ENCODE data around the gene ZNF609.

DNA sequence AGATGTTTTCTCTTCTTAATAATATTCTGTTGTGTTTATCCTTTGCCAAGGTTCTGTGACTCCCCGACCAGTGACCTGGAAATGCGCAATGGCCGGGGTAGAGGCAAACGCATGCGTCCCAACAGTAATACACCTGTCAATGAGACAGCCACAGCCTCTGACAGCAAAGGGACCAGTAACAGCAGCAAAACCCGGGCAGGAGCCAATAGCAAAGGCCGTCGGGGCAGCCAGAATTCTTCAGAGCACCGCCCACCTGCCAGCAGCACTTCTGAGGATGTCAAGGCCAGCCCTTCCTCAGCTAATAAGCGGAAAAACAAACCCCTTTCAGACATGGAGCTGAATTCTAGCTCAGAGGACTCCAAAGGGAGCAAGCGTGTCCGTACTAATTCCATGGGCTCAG is 213.5 kb downstream of the ZNF609 start:
- TF ChIP-seq POLR2AphosphoS5 (IDR thresholded peaks at IDR 0.05) = no peak
- TF ChIP-seq, protein P1, sequence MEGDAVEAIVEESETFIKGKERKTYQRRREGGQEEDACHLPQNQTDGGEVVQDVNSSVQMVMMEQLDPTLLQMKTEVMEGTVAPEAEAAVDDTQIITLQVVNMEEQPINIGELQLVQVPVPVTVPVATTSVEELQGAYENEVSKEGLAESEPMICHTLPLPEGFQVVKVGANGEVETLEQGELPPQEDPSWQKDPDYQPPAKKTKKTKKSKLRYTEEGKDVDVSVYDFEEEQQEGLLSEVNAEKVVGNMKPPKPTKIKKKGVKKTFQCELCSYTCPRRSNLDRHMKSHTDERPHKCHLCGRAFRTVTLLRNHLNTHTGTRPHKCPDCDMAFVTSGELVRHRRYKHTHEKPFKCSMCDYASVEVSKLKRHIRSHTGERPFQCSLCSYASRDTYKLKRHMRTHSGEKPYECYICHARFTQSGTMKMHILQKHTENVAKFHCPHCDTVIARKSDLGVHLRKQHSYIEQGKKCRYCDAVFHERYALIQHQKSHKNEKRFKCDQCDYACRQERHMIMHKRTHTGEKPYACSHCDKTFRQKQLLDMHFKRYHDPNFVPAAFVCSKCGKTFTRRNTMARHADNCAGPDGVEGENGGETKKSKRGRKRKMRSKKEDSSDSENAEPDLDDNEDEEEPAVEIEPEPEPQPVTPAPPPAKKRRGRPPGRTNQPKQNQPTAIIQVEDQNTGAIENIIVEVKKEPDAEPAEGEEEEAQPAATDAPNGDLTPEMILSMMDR (IDR thresholded peaks at IDR 0.05; ENCODE audit: poor library complexity, severe bottlenecking) = no peak
- TF ChIP-seq EZH2 (IDR thresholded peaks at IDR 0.05; ENCODE audit: borderline replicate concordance, insufficient read depth, low read length, poor library complexity, severe bottlenecking) = no peak
- TF ChIP-seq EP300 (conservative IDR thresholded peaks at IDR 0.05; ENCODE audit: poor library complexity, severe bottlenecking) = no peak
- TF ChIP-seq, protein P2, sequence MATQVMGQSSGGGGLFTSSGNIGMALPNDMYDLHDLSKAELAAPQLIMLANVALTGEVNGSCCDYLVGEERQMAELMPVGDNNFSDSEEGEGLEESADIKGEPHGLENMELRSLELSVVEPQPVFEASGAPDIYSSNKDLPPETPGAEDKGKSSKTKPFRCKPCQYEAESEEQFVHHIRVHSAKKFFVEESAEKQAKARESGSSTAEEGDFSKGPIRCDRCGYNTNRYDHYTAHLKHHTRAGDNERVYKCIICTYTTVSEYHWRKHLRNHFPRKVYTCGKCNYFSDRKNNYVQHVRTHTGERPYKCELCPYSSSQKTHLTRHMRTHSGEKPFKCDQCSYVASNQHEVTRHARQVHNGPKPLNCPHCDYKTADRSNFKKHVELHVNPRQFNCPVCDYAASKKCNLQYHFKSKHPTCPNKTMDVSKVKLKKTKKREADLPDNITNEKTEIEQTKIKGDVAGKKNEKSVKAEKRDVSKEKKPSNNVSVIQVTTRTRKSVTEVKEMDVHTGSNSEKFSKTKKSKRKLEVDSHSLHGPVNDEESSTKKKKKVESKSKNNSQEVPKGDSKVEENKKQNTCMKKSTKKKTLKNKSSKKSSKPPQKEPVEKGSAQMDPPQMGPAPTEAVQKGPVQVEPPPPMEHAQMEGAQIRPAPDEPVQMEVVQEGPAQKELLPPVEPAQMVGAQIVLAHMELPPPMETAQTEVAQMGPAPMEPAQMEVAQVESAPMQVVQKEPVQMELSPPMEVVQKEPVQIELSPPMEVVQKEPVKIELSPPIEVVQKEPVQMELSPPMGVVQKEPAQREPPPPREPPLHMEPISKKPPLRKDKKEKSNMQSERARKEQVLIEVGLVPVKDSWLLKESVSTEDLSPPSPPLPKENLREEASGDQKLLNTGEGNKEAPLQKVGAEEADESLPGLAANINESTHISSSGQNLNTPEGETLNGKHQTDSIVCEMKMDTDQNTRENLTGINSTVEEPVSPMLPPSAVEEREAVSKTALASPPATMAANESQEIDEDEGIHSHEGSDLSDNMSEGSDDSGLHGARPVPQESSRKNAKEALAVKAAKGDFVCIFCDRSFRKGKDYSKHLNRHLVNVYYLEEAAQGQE (IDR thresholded peaks at IDR 0.05; ENCODE audit: borderline replicate concordance) = no peak
- TF ChIP-seq RAD21 (conservative IDR thresholded peaks at IDR 0.05) = no peak
- TF ChIP-seq TAF1 (IDR thresholded peaks at IDR 0.05; ENCODE audit: low read depth) = no peak
- no peak for TF ChIP-seq SMC3 (conservative IDR thresholded peaks at IDR 0.05; ENCODE audit: poor library complexity)
- TF ChIP-seq MXI1 (conservative IDR thresholded peaks at IDR 0.05; ENCODE audit: poor library complexity, severe bottlenecking) = no peak

All from neural cell (in vitro differentiated cells).